Measurements from ENCODE around the gene CTSH.

The CTSH gene

DNA sequence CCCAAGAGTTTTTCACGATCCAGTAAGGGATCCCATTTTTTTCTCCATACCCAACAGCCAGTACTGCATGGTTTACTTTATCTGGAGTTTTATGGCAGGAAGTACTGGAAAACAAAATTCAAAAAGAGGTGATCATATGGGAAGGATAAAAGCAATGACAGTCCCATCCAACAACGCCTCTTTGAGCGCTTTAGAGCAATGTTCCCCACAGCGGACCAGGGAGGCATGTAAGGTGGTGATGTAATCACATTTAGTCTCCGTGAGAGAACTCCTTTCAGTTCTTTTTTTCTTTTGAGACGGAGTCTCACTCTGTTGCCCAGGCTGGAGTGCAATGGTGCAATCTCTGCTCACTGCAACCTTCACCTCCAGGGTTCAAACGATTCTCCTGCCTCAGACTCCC, 21.8 kb downstream of the CTSH start:
- H3K9me3 Mint-ChIP-seq = no peaks in the 10 kb centered on the region
- peaks cover 53% of the 10 kb centered on the region for H3K36me3 Mint-ChIP-seq
- peaks cover 49% of the 10 kb centered on the region for H3K4me1 Mint-ChIP-seq
- no peaks in the 10 kb centered on the region for H3K27me3 Mint-ChIP-seq
- peak overlapping the region; percentile 53 for H3K27ac Mint-ChIP-seq
- ATAC-seq = no peak
- H3K4me3 Mint-ChIP-seq = no peak overlapping the region

DNA sequence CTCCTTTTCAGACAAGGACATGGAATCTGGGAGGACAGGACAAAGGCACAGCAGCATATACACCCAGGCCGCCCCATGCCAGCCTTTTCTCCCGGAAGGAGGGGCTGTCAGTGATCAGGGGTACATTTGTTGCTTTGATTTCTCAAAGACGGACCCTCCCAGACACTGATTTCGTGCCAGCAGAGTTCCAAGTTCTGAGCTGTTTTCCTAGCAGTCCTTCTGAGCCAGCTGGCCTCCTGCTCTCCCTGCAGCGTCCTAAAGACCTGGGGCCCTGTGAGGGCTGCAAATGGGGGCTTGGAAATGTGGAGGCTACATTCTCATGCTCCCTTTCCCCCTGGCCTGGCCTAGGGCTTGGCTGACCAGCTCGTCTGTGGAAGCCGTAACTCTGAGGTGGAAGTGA, 22.3 kb downstream of the CTSH start:
- no peak overlapping the region for H3K4me3 Mint-ChIP-seq
- no peak for ATAC-seq
- no peaks in the 10 kb centered on the region for H3K9me3 Mint-ChIP-seq
- peaks cover 48% of the 10 kb centered on the region for H3K36me3 Mint-ChIP-seq
- H3K27me3 Mint-ChIP-seq = no peaks in the 10 kb centered on the region
- H3K4me1 Mint-ChIP-seq = peaks cover 45% of the 10 kb centered on the region
- H3K27ac Mint-ChIP-seq = peak overlapping the region; percentile 53

GRCh38 chr15:78921940-78922339, 22.9 kb downstream of the CTSH start:
- no peak for ATAC-seq
- no peaks in the 10 kb centered on the region for H3K27me3 Mint-ChIP-seq
- no peaks in the 10 kb centered on the region for H3K9me3 Mint-ChIP-seq
- peak overlapping the region; percentile 53 for H3K27ac Mint-ChIP-seq
- no peak overlapping the region for H3K4me3 Mint-ChIP-seq
- peaks cover 48% of the 10 kb centered on the region for H3K36me3 Mint-ChIP-seq
- H3K4me1 Mint-ChIP-seq = peaks cover 45% of the 10 kb centered on the region

- ATAC-seq = peak; percentile 44
- Mint-ChIP-seq H3K4me1 (peaks cover 49% of the 10 kb centered on the region), H3K27me3 (no peaks in the 10 kb centered on the region), H3K4me3 (no peak overlapping the region), H3K27ac (peak overlapping the region; percentile 53), H3K9me3 (no peaks in the 10 kb centered on the region), H3K36me3 (peaks cover 48% of the 10 kb centered on the region)
Measured at GRCh38 chr15:78921517-78921916, 23.3 kb downstream of the CTSH start.

DNA sequence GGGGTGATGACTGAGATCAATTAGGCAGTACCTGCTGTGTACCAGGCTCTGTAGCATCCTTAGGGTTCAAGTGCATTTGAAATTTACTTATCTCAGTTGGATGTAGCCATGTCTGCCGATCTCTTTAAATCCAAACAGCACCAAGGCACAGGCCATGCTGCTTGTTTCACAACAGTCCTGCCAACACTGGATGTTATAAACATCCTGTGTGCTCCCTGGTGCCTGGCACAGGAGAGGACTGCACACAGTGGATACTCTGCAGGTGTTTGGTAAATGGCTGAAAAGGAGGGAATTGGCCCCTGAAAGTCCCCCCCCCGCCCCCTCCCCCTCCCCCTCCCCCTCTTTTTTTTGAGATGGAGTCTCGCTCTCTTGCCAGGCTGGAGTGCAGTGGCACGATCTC, 27.0 kb downstream of the CTSH start:
- ATAC-seq = no peak
- no peak overlapping the region for H3K4me3 Mint-ChIP-seq
- H3K9me3 Mint-ChIP-seq = no peaks in the 10 kb centered on the region
- peaks cover 39% of the 10 kb centered on the region for H3K4me1 Mint-ChIP-seq
- H3K27ac Mint-ChIP-seq = no peak overlapping the region
- peaks cover 26% of the 10 kb centered on the region for H3K36me3 Mint-ChIP-seq
- no peaks in the 10 kb centered on the region for H3K27me3 Mint-ChIP-seq

GRCh38 chr15:78916088-78916487, 28.8 kb downstream of the CTSH start:
- H3K9me3 Mint-ChIP-seq = no peaks in the 10 kb centered on the region
- no peaks in the 10 kb centered on the region for H3K27me3 Mint-ChIP-seq
- peaks cover 23% of the 10 kb centered on the region for H3K36me3 Mint-ChIP-seq
- peaks cover 31% of the 10 kb centered on the region for H3K4me1 Mint-ChIP-seq
- H3K27ac Mint-ChIP-seq = no peak overlapping the region
- ATAC-seq = no peak
- no peak overlapping the region for H3K4me3 Mint-ChIP-seq

- Mint-ChIP-seq H3K9me3 (no peaks in the 10 kb centered on the region), H3K27ac (no peak overlapping the region), H3K4me3 (no peak overlapping the region), H3K4me1 (peaks cover 31% of the 10 kb centered on the region), H3K36me3 (peaks cover 22% of the 10 kb centered on the region), H3K27me3 (no peaks in the 10 kb centered on the region)
- peak; percentile 54 for ATAC-seq
Measured at GRCh38 chr15:78915341-78916087, 29.3 kb downstream of the CTSH start.

- Mint-ChIP-seq H3K36me3 (peaks cover 32% of the 10 kb centered on the region), H3K27ac (peak overlapping the region; percentile 16), H3K9me3 (no peaks in the 10 kb centered on the region), H3K4me1 (peaks cover 44% of the 10 kb centered on the region), H3K27me3 (no peaks in the 10 kb centered on the region), H3K4me3 (no peak overlapping the region)
- no peak for ATAC-seq
Measured at GRCh38 chr15:78914027-78914764, 30.6 kb downstream of the CTSH start.

DNA sequence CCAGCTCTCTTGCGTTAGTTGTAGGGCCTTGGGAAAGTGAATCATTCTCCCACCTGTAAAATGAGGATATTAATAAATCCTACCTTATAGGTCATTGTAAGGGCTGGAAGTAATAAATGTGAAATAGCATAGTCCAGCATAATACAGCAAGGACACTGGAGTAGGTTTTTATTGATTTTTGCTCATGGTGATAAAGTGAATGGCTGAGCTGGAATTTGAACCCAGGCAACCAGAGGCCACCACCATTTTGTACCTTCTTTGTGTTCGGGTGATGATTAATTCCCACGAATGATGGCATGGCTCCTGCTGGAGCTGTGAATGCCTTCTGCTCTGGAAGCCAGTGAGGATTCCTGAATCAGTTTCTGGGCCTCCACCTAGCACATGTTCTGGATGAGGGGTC, 31.8 kb downstream of the CTSH start:
- Mint-ChIP-seq H3K27ac (peak overlapping the region; percentile 23), H3K27me3 (no peaks in the 10 kb centered on the region)

GRCh38 chr15:78912316-78912715, 32.5 kb downstream of the CTSH start:
- Mint-ChIP-seq H3K4me3 (no peak overlapping the region), H3K9me3 (no peaks in the 10 kb centered on the region), H3K4me1 (peaks cover 57% of the 10 kb centered on the region), H3K27me3 (no peaks in the 10 kb centered on the region), H3K27ac (peak overlapping the region; percentile 25), H3K36me3 (peaks cover 45% of the 10 kb centered on the region)
- ATAC-seq = no peak

More for the DNA sequence above, 31.8 kb downstream of the CTSH start:
- peaks cover 52% of the 10 kb centered on the region for H3K4me1 Mint-ChIP-seq
- H3K9me3 Mint-ChIP-seq = no peaks in the 10 kb centered on the region
- peaks cover 40% of the 10 kb centered on the region for H3K36me3 Mint-ChIP-seq
- H3K4me3 Mint-ChIP-seq = no peak overlapping the region
- ATAC-seq = no peak

DNA sequence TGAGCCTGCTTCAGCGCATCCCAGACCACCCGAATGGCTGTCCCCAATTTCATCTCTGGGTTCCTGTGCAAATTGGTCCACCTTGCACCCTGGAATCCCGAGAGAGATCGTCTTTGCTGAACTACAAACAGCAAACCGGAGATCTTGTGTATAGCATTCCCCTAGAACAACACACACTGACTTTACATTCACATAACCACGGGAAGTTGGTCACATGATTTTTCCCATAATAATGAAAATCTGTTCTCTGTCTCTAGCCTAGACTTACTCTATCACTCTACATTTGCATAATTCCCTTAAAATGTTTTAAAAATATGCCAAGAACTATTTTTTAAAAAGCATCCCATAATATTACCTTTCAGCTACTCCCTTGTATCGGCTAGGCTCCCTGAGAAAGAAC, 34.6 kb downstream of the CTSH start:
- H3K4me1 Mint-ChIP-seq = peaks cover 58% of the 10 kb centered on the region
- H3K36me3 Mint-ChIP-seq = peaks cover 54% of the 10 kb centered on the region
- no peak for ATAC-seq
- H3K27ac Mint-ChIP-seq = peak overlapping the region; percentile 53
- peak overlapping the region; percentile 7 for H3K4me3 Mint-ChIP-seq
- no peaks in the 10 kb centered on the region for H3K9me3 Mint-ChIP-seq
- no peaks in the 10 kb centered on the region for H3K27me3 Mint-ChIP-seq

DNA sequence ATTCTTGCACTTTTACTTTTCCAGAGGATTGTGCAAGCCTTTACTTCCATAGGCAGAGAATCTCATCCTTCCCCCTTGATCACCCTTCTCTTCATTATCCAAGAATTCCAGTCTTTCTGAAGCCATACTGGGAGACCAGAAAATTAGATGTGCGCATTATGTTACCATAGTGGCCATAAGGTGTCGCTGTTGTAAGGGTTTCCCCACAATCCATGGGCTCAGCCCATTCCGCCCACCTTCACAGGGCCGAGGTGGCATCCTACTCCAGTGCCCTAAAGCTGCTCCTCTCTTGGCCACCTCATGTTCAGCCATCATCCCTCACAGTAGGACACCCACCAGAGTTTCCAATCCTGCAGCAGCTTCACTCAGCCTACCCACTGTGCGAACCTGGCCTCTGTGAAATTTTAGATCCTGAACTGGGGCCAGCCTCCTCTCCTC, 35.0 kb downstream of the CTSH start:
- Mint-ChIP-seq H3K9me3 (no peaks in the 10 kb centered on the region), H3K36me3 (peaks cover 56% of the 10 kb centered on the region), H3K4me3 (peak overlapping the region; percentile 7), H3K4me1 (peaks cover 53% of the 10 kb centered on the region), H3K27ac (peak overlapping the region; percentile 53), H3K27me3 (no peaks in the 10 kb centered on the region)
- ATAC-seq = peak; percentile 63

DNA sequence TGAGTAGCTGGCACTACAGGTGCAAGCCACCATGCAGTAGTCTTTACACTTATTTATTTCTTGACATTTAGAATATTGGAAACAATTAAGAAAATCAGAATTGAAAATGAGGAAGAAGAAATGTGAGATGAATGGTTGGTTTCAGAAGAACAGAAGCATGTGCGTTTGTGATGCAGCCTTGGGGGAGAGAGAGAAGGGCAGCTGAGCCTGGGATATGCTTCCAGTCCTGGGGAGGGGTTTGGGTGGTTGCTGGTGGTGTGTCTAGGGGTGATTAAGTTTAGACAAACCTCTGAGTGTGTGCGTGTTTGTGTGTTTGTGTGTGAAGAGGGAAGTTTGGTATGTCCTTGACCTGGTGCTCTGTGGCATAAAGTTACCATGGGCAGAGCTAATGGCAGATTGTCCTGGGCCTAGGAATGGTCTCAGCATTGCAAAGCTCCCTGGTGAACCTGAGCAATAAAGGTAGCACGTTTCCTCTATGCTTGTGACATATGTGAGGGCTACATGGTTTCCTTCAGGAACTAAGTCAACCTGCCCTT, 35.6 kb downstream of the CTSH start:
- no peaks in the 10 kb centered on the region for H3K27me3 Mint-ChIP-seq
- no peaks in the 10 kb centered on the region for H3K9me3 Mint-ChIP-seq
- H3K36me3 Mint-ChIP-seq = peaks cover 62% of the 10 kb centered on the region
- no peak overlapping the region for H3K4me3 Mint-ChIP-seq
- H3K27ac Mint-ChIP-seq = peak overlapping the region; percentile 53
- peaks cover 47% of the 10 kb centered on the region for H3K4me1 Mint-ChIP-seq
- peak; percentile 88 for ATAC-seq

GRCh38 chr15:78907577-78907976, 37.3 kb downstream of the CTSH start:
- Mint-ChIP-seq H3K9me3 (no peaks in the 10 kb centered on the region), H3K4me1 (peaks cover 42% of the 10 kb centered on the region), H3K27me3 (no peaks in the 10 kb centered on the region), H3K27ac (peak overlapping the region; percentile 82), H3K36me3 (peaks cover 59% of the 10 kb centered on the region), H3K4me3 (no peak overlapping the region)
- ATAC-seq = no peak

GRCh38 chr15:78906316-78906620, 38.6 kb downstream of the CTSH start:
- Mint-ChIP-seq H3K27me3 (no peaks in the 10 kb centered on the region), H3K4me3 (no peak overlapping the region), H3K4me1 (peaks cover 40% of the 10 kb centered on the region), H3K36me3 (peaks cover 57% of the 10 kb centered on the region), H3K9me3 (no peaks in the 10 kb centered on the region), H3K27ac (peak overlapping the region; percentile 82)
- ATAC-seq = no peak
